Activated CD8-positive, alpha-beta memory T cell treated with anti-CD3 and anti-CD28 coated beads for 24 hours (primary cell): ENCODE measurements around the gene EFNA3.
A peak's percentile ranks its signal among the peaks of the same experiment; 100 is the strongest.

Experiments used
- DNase-seq: peaks from one replicate; pipeline ENCODE4 v3.0.0-alpha.2; 2020

EFNA3 gene

GRCh38 chr1:155049651-155050559, 28.7 kb upstream of the EFNA3 start:
- no peak for DNase-seq

- peak; percentile 93 for DNase-seq
These were observed 27.9 kb upstream of the EFNA3 start, which contains the start of gene ADAM15 for GRCh38 chr1:155050560-155051341. TSS of gene ADAM15 (plus strand) at chr1:155051316. CDS start at chr1:155051387, 71 bp downstream.

- no peak for DNase-seq
These were observed 27.3 kb upstream of the EFNA3 start for GRCh38 chr1:155051342-155051776.

GRCh38 chr1:155051777-155052398, 26.7 kb upstream of the EFNA3 start:
- peak; percentile 78 for DNase-seq

GRCh38 chr1:155052439-155053395, 25.9 kb upstream of the EFNA3 start:
- DNase-seq = peak; percentile 62

- DNase-seq = no peak
These were observed 25.0 kb upstream of the EFNA3 start for GRCh38 chr1:155053531-155054105.

- no peak for DNase-seq
These were observed 21.5 kb upstream of the EFNA3 start for GRCh38 chr1:155057104-155057503.

- no peak for DNase-seq
These were observed 20.8 kb upstream of the EFNA3 start for GRCh38 chr1:155057788-155058211.

GRCh38 chr1:155060736-155061135, 17.9 kb upstream of the EFNA3 start:
- DNase-seq = no peak

GRCh38 chr1:155061381-155062150, 17.1 kb upstream of the EFNA3 start:
- DNase-seq = peak; percentile 100

GRCh38 chr1:155062151-155062686, 16.4 kb upstream of the EFNA3 start:
- no peak for DNase-seq

- DNase-seq = peak; percentile 91
These were observed 15.8 kb upstream of the EFNA3 start for GRCh38 chr1:155062702-155063411.

- peak; percentile 89 for DNase-seq
These were observed 15.0 kb upstream of the EFNA3 start, which contains the start of gene EFNA4 for GRCh38 chr1:155063550-155064110. TSS of gene EFNA4 (plus strand) at chr1:155063740. CDS start at chr1:155063824, 84 bp downstream.

- DNase-seq = peak; percentile 70
These were observed 14.4 kb upstream of the EFNA3 start for GRCh38 chr1:155064111-155064831.

- DNase-seq = no peak
These were observed 13.7 kb upstream of the EFNA3 start for GRCh38 chr1:155064832-155065429.

GRCh38 chr1:155066777-155067176, 11.9 kb upstream of the EFNA3 start:
- no peak for DNase-seq

- no peak for DNase-seq
These were observed 10.0 kb upstream of the EFNA3 start for GRCh38 chr1:155068599-155068998.

- DNase-seq = no peak
These were observed 9.0 kb upstream of the EFNA3 start for GRCh38 chr1:155069551-155070157.
